ENCODE results near the gene SOCS3.

The SOCS3 gene

GRCh38 chr17:78317794-78318400 is 42.0 kb downstream of the SOCS3 start:
- Histone ChIP-seq H3K9me3 (ENCODE audit: insufficient read depth, low read depth, low read length) (no peaks in the 10 kb centered on the region), H3K27me3 (ENCODE audit: insufficient read depth, low read length, poor library complexity, severe bottlenecking) (no peaks in the 10 kb centered on the region), H3K79me2 (ENCODE audit: insufficient read depth, low read length) (no peaks in the 10 kb centered on the region), H3K9me2 (replicated peaks; ENCODE audit: low read depth, low read length) (no peaks in the 10 kb centered on the region), H3K4me2 (ENCODE audit: low read depth, low read length, poor library complexity, severe bottlenecking) (no peak overlapping the region), H3F3A (ENCODE audit: low read depth) (no peaks in the 10 kb centered on the region), H3K9ac (ENCODE audit: low read depth, low read length, poor library complexity, severe bottlenecking) (no peak overlapping the region), H4K20me1 (ENCODE audit: insufficient read depth, low read length, poor library complexity, severe bottlenecking) (no peaks in the 10 kb centered on the region), H3K36me3 (ENCODE audit: insufficient read depth, low read length) (no peaks in the 10 kb centered on the region), H2AFZ (ENCODE audit: low read length) (no peak overlapping the region), H3K4me3 (ENCODE audit: low read length, poor library complexity, severe bottlenecking) (no peak overlapping the region), H3K4me1 (ENCODE audit: insufficient read depth, low read length, poor library complexity, severe bottlenecking) (peaks cover 14% of the 10 kb centered on the region)
- no peak for TF ChIP-seq EZH2phosphoT487 (IDR thresholded peaks at IDR 0.05; ENCODE audit: borderline replicate concordance)
- TF ChIP-seq CTCF (conservative IDR thresholded peaks at IDR 0.05; ENCODE audit: low read length): no peak

DNA sequence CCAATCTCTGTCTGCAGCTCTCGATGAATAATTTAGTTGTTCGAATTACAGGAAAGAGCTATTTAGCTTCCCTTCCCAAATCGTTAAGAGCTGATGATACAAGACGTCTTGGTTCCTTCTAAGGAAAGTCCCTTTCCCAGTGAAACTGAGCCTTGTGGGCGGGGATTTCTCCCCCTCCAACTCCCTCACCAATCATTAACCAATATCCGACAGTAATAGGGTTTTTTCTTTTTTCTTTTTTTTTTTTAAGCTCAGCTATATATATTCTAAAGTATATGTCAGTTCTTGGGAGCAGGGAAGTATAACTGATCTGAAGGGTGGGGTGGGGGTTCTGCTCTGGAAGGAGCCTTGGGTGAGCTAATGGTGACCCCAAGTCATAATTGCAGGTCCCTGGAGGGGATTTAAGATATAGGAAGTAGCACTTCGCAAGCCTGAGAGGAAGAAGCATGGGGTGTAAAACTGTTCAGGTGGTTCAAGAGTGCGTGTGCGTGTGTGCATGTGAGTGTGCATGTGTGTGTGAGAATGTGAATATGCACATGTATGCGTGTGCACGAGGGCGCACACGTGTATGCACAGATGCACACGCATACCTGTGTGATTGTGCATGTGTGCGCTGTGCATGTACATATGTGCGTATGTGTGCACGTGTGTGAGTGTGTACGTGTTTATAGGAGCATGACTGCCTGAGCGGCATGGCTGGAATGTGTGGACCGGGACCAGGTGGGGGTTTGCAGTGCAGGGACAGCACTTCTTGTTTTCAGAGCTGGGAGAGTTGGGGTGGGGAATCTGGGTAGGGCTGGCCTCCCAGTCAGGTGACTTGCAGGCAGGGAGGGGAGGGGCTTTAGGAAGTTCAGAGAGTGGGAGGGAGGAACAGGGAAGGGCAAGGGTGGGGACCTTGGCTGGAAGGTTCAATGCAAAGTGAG is 42.7 kb downstream of the SOCS3 start:
- no peaks in the 10 kb centered on the region for H3F3A ChIP-seq (ENCODE audit: low read depth)
- no peaks in the 10 kb centered on the region for H3K36me3 ChIP-seq (ENCODE audit: insufficient read depth, low read length)
- H3K9me2 ChIP-seq (replicated peaks; ENCODE audit: low read depth, low read length): no peaks in the 10 kb centered on the region
- no peak for TF ChIP-seq CTCF (conservative IDR thresholded peaks at IDR 0.05; ENCODE audit: low read length)
- TF ChIP-seq EZH2phosphoT487 (IDR thresholded peaks at IDR 0.05; ENCODE audit: borderline replicate concordance): no peak
- no peaks in the 10 kb centered on the region for H4K20me1 ChIP-seq (ENCODE audit: insufficient read depth, low read length, poor library complexity, severe bottlenecking)
- peaks cover 14% of the 10 kb centered on the region for H3K4me1 ChIP-seq (ENCODE audit: insufficient read depth, low read length, poor library complexity, severe bottlenecking)
- no peak overlapping the region for H3K4me2 ChIP-seq (ENCODE audit: low read depth, low read length, poor library complexity, severe bottlenecking)
- H3K4me3 ChIP-seq (ENCODE audit: low read length, poor library complexity, severe bottlenecking): no peak overlapping the region
- no peak overlapping the region for H2AFZ ChIP-seq (ENCODE audit: low read length)
- no peaks in the 10 kb centered on the region for H3K27me3 ChIP-seq (ENCODE audit: insufficient read depth, low read length, poor library complexity, severe bottlenecking)
- no peaks in the 10 kb centered on the region for H3K79me2 ChIP-seq (ENCODE audit: insufficient read depth, low read length)
- no peaks in the 10 kb centered on the region for H3K9me3 ChIP-seq (ENCODE audit: insufficient read depth, low read depth, low read length)
- no peak overlapping the region for H3K9ac ChIP-seq (ENCODE audit: low read depth, low read length, poor library complexity, severe bottlenecking)

- Histone ChIP-seq H3K36me3 (ENCODE audit: insufficient read depth, low read length) (no peaks in the 10 kb centered on the region), H3K9me3 (ENCODE audit: insufficient read depth, low read depth, low read length) (no peaks in the 10 kb centered on the region), H3K9me2 (replicated peaks; ENCODE audit: low read depth, low read length) (no peaks in the 10 kb centered on the region), H3K9ac (ENCODE audit: low read depth, low read length, poor library complexity, severe bottlenecking) (no peak overlapping the region), H3K27me3 (ENCODE audit: insufficient read depth, low read length, poor library complexity, severe bottlenecking) (no peaks in the 10 kb centered on the region), H3F3A (ENCODE audit: low read depth) (no peaks in the 10 kb centered on the region), H3K79me2 (ENCODE audit: insufficient read depth, low read length) (no peaks in the 10 kb centered on the region), H2AFZ (ENCODE audit: low read length) (no peak overlapping the region), H3K4me2 (ENCODE audit: low read depth, low read length, poor library complexity, severe bottlenecking) (no peak overlapping the region), H3K4me3 (ENCODE audit: low read length, poor library complexity, severe bottlenecking) (no peak overlapping the region), H4K20me1 (ENCODE audit: insufficient read depth, low read length, poor library complexity, severe bottlenecking) (no peaks in the 10 kb centered on the region), H3K4me1 (ENCODE audit: insufficient read depth, low read length, poor library complexity, severe bottlenecking) (peaks cover 14% of the 10 kb centered on the region)
- TF ChIP-seq CTCF (conservative IDR thresholded peaks at IDR 0.05; ENCODE audit: low read length) (no peak), EZH2phosphoT487 (IDR thresholded peaks at IDR 0.05; ENCODE audit: borderline replicate concordance) (no peak)
Measured at GRCh38 chr17:78316115-78316866, 43.6 kb downstream of the SOCS3 start.

Data from Loucy (cell line).